ENCODE results near the gene PCK2. TPM values are rescaled to one million over a fixed set of nuclear protein-coding genes. Genes with fewer than 3 reads are reported as not detected.
"Not testable (repeated sequence)": the region's sequence is repeated elsewhere in the genome, so short reads cannot be mapped to it uniquely, and the experiment has no call there.

Gene PCK2
- 63.6 and 64.2 TPM in 2 replicates for total RNA-seq

- peaks cover 22% of the 10 kb centered on the region for H3K36me3 Mint-ChIP-seq (ENCODE audit: low read depth)
- H3K4me3 Mint-ChIP-seq = peak within 1 kb of the TSS; percentile 94
- peaks cover 34% of the 10 kb centered on the region for H3K4me1 Mint-ChIP-seq
- intact Hi-C loops (cut with micrococcal nuclease) = loop anchor here (1.0 to 5.0 kb wide), 5 partner anchors 13 to 107 kb away; partner anchors contain the start of genes DCAF11, DHRS4L2, NRL and PSME2
- H3K9me3 Mint-ChIP-seq = no peaks in the 10 kb centered on the region
- no peaks in the 10 kb centered on the region for H3K27me3 Mint-ChIP-seq
- peak; percentile 93 for DNase-seq
- H3K27ac Mint-ChIP-seq = peak within 1 kb of the TSS; percentile 94
These were observed at the start of gene PCK2 for GRCh38 chr14:24093901-24094840. Gene PCK2 (plus strand): TSS chr14:24094311. CDS start chr14:24094406, 95 bp downstream.

DNA sequence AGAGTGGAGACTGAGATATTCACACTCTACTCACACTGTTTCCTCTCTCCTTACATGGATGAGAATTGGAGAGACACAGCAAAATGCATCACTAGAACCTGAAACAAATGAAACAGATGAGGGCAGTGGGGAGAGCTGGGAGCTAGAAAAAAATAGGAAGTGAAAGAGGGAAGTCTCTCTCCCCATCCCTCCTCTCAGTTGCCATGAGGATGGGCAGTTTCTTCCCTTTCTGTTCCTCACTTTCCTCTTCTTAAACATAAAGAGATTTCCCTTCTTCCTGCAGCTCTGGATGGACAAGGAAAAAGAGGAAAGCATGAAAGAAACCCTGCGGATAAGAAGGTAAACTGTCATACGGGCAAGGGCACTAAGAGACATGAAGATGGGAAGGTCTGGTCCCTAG lies 45.1 kb upstream of the PCK2 start:
- H3K4me1 Mint-ChIP-seq = peaks cover 20% of the 10 kb centered on the region
- intact Hi-C loops (cut with micrococcal nuclease); H3K27ac Mint-ChIP-seq; H3K36me3 Mint-ChIP-seq (ENCODE audit: low read depth); H3K4me3 Mint-ChIP-seq; DNase-seq; H3K9me3 Mint-ChIP-seq: not testable (repeated sequence)
- H3K27me3 Mint-ChIP-seq = peaks cover 25% of the 10 kb centered on the region

GRCh38 chr14:24050753-24051152 lies 43.4 kb upstream of the PCK2 start:
- Mint-ChIP-seq H3K27me3 (peaks cover 19% of the 10 kb centered on the region), H3K4me1 (peaks cover 20% of the 10 kb centered on the region), H3K4me3 (peak overlapping the region; percentile 76), H3K27ac (peak overlapping the region; percentile 71)
- DNase-seq; H3K36me3 Mint-ChIP-seq (ENCODE audit: low read depth); H3K9me3 Mint-ChIP-seq; intact Hi-C loops (cut with micrococcal nuclease): not testable (repeated sequence)

DNA sequence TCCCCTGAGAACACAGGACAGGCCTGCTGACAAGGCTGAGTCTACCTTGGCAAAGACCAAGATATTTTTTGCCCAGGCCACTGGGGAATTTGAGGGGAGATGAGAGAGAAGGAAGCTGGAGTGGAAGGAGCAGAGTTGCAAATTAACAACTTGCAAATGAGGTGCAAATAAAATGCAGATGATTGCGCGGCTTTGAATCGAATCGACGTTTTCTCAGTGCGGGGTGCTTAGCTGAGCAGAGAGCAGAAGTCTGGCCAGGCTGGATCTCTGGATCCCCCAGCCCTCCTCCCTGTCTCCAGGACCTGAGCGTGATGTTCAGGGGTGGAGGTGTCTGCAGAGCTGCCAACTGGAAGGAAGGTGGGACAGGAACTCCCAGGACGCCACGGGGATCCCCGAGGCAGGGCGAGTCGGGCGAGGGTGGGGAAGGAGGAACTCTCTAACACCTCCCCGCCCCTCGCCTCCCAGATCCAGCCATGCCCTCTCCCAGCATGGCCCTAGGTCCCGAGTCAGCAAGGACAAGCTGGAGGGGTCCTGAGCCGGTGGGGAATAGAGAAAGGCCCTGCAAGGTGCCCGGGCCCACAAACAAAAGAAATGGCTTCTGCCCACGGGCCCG lies 42.8 kb upstream of the PCK2 start:
- Mint-ChIP-seq H3K36me3 (ENCODE audit: low read depth) (no peaks in the 10 kb centered on the region), H3K4me3 (peak overlapping the region; percentile 76), H3K27me3 (peaks cover 19% of the 10 kb centered on the region), H3K4me1 (peaks cover 20% of the 10 kb centered on the region), H3K27ac (peak overlapping the region; percentile 76), H3K9me3 (no peaks in the 10 kb centered on the region)
- no peak for DNase-seq
- intact Hi-C loops (cut with micrococcal nuclease) = no loop called here

GRCh38 chr14:24051789-24052655 lies 42.1 kb upstream of the PCK2 start, which contains the start of gene CARMIL3:
Gene CARMIL3 (plus strand): TSS chr14:24052009. CDS start chr14:24052154, 145 bp downstream.
- H3K9me3 Mint-ChIP-seq = no peaks in the 10 kb centered on the region
- peak within 1 kb of the TSS; percentile 76 for H3K27ac Mint-ChIP-seq
- intact Hi-C loops (cut with micrococcal nuclease) = loop anchor here (1.0 to 2.0 kb wide), 2 partner anchors 16 to 63 kb away; partner anchors contain the start of genes DCAF11 and NRL
- H3K27me3 Mint-ChIP-seq = peaks cover 17% of the 10 kb centered on the region
- peak; percentile 92 for DNase-seq
- peaks cover 20% of the 10 kb centered on the region for H3K4me1 Mint-ChIP-seq
- H3K4me3 Mint-ChIP-seq = peak within 1 kb of the TSS; percentile 76
- H3K36me3 Mint-ChIP-seq (ENCODE audit: low read depth) = no peaks in the 10 kb centered on the region

DNA sequence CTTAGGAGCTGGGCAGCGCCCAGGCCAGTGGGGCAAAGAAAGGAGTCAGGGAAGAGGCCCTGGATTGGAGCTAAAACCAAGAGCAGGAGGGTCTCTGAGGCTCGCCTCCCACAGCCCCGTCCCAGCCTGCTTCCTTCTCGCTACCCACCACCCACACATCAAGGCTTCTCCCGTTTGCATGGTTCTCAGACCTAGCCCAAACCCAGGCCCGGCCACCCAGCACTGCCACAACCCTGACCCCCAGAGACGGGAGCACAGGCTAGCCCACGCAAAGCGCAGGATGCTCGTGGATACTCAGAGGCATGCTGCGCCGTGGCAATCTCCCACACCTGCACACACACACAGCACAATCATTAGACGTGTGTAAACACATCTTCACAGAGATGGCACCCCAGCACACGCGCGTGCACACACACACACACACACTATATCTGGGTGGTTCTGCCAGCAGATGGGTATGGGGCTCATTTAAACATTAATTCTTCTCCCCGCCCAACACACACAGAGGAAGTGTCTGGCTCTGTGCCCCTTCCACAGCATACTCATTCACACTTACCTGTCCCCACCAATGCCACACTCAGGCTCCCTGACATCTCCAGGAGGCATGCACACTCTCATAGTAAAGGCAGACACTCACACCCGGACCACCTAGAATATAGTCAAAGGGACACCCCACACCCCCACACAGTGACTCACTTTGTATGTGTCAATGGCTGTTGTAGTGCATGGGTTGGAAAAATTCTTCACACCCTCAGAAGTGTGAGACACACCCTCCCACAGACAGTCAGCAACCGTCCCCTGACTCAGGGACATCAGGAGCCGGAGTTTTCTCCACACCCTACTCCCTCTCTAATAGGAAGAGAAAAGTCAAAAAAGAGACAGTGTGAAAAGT lies 41.2 kb upstream of the PCK2 start:
- intact Hi-C loops (cut with micrococcal nuclease) = loop anchor here (1.0 to 2.0 kb wide), 5 partner anchors 17 to 65 kb away; partner anchors contain the start of genes CPNE6, DCAF11, DHRS4L2 and NRL
- peaks cover 20% of the 10 kb centered on the region for H3K4me1 Mint-ChIP-seq
- peak overlapping the region; percentile 76 for H3K4me3 Mint-ChIP-seq
- H3K27me3 Mint-ChIP-seq = peaks cover 17% of the 10 kb centered on the region
- H3K9me3 Mint-ChIP-seq = no peaks in the 10 kb centered on the region
- peak; percentile 66 for DNase-seq
- H3K36me3 Mint-ChIP-seq (ENCODE audit: low read depth) = no peaks in the 10 kb centered on the region
- peak overlapping the region; percentile 74 for H3K27ac Mint-ChIP-seq

GRCh38 chr14:24053548-24054323 lies 40.4 kb upstream of the PCK2 start:
- Mint-ChIP-seq H3K27ac (peak overlapping the region; percentile 29), H3K9me3 (no peaks in the 10 kb centered on the region), H3K4me3 (peak overlapping the region; percentile 76), H3K4me1 (peaks cover 23% of the 10 kb centered on the region), H3K36me3 (ENCODE audit: low read depth) (no peaks in the 10 kb centered on the region), H3K27me3 (peaks cover 14% of the 10 kb centered on the region)
- DNase-seq = no peak
- intact Hi-C loops (cut with micrococcal nuclease) = loop anchor here (1.0 to 2.0 kb wide), 4 partner anchors 18 to 65 kb away; partner anchors contain the start of genes CPNE6, DCAF11, DHRS4L2 and NRL

DNA sequence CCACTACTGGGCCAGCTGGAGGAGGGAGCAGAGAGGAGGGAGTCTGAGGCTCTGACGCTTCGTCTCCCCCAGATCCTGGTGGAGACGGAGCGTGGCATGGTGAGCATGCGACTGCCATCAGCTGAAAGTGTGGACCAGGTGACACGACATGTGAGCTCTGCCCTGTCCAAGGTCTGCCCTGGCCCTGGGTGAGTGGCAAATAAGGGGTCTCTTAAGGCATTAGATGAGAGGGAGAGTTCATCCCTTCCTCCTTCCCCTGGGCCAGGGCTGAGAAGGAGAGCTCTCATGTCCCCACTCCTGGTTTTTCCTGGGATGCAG lies 39.8 kb upstream of the PCK2 start:
- H3K36me3 Mint-ChIP-seq (ENCODE audit: low read depth) = no peaks in the 10 kb centered on the region
- peaks cover 25% of the 10 kb centered on the region for H3K4me1 Mint-ChIP-seq
- H3K27ac Mint-ChIP-seq = no peak overlapping the region
- no peak for DNase-seq
- H3K4me3 Mint-ChIP-seq = no peak overlapping the region
- H3K27me3 Mint-ChIP-seq = peaks cover 12% of the 10 kb centered on the region
- no peaks in the 10 kb centered on the region for H3K9me3 Mint-ChIP-seq
- intact Hi-C loops (cut with micrococcal nuclease) = no loop called here

DNA sequence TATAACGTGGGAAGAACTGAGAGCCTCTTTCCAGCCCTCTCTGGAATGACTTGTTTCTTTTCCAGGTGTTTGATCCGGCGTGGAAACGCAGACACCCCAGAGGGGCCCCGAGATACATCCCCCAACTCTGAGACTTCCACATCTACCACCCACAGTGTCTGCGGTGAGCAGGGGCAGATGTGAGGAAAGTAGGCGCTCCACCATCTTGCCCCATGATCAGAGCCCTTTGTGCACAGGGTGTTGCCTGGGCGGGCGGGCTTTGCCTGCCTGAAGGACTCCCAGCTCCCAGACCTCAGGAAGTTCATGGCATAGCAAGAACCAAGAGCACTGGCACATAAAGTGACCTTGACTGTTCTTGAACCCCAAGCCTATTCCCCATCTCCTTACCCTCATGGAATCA lies 39.5 kb upstream of the PCK2 start:
- Mint-ChIP-seq H3K9me3 (no peaks in the 10 kb centered on the region), H3K27me3 (peaks cover 12% of the 10 kb centered on the region), H3K27ac (no peak overlapping the region), H3K4me1 (peaks cover 25% of the 10 kb centered on the region), H3K36me3 (ENCODE audit: low read depth) (no peaks in the 10 kb centered on the region), H3K4me3 (no peak overlapping the region)
- intact Hi-C loops (cut with micrococcal nuclease) = loop anchor here (5.0 kb wide), 1 partner anchor 108 kb away; the partner anchor contains the start of gene IRF9
- no peak for DNase-seq

GRCh38 chr14:24055971-24056799 lies 37.9 kb upstream of the PCK2 start:
- Mint-ChIP-seq H3K4me1 (peaks cover 23% of the 10 kb centered on the region), H3K27me3 (peaks cover 4% of the 10 kb centered on the region)

GRCh38 chr14:24056800-24057184 lies 37.3 kb upstream of the PCK2 start:
- no peaks in the 10 kb centered on the region for H3K36me3 Mint-ChIP-seq (ENCODE audit: low read depth)
- H3K4me1 Mint-ChIP-seq = peaks cover 21% of the 10 kb centered on the region
- H3K9me3 Mint-ChIP-seq = no peaks in the 10 kb centered on the region
- H3K27me3 Mint-ChIP-seq = peaks cover 3% of the 10 kb centered on the region
- no peak for DNase-seq
- no peak overlapping the region for H3K27ac Mint-ChIP-seq
- intact Hi-C loops (cut with micrococcal nuclease) = loop anchor here (5.0 kb wide), 1 partner anchor 106 kb away; the partner anchor contains the start of gene IRF9
- no peak overlapping the region for H3K4me3 Mint-ChIP-seq

More at GRCh38 chr14:24055971-24056799, 37.9 kb upstream of the PCK2 start:
- Mint-ChIP-seq H3K36me3 (ENCODE audit: low read depth) (no peaks in the 10 kb centered on the region), H3K4me3 (no peak overlapping the region), H3K9me3 (no peaks in the 10 kb centered on the region), H3K27ac (no peak overlapping the region)
- intact Hi-C loops (cut with micrococcal nuclease) = loop anchor here (5.0 kb wide), 1 partner anchor 106 kb away; the partner anchor contains the start of gene IRF9
- no peak for DNase-seq

Data from activated CD4-positive, alpha-beta T cell treated with anti-CD3 and anti-CD28 coated beads, Interleukin-2, amount 10 ng/mL, durations not matched to agents 24 days and 14 days (primary cell).